Measurements from ENCODE around the gene CADM3.

The CADM3 gene

DNA sequence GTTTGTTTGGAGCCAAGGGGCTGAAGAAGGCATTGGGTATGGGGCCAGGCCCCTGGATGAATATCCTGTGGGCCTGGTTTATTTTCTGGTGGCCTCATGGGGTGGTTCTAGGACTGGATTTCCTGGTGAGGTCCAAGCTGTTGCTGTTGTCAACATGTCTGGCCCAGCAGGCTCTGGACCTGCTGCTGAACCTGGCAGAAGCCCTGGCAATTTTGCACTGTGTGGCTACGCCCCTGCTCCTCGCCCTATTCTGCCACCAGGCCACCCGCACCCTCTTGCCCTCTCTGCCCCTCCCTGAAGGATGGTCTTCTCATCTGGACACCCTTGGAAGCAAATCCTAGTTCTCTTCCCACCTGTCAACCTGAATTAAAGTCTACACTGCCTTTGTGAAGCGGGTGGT is 34.7 kb downstream of the CADM3 start:
- no peak for DNase-seq (ENCODE audit: low read depth, low spot score)

DNA sequence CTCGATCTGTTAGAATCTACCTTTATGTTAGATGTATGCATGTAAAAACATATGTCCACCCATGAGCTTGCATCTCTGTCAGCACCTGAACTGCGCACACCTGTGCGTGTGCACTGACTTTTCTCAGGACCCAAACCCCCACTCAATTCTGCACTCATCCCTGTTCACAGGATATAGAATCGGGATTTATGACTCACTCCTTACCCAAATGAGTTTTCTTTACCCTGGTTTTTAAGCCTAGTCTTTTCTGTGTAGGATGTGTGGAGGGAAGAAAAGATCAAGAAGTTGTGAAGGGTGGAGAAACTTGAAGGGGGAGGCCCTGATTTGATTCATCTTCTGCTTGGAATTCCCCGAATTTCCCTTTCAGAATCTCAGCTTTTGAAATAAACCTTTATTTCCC is 35.7 kb downstream of the CADM3 start:
- no peak for DNase-seq (ENCODE audit: low read depth, low spot score)

DNA sequence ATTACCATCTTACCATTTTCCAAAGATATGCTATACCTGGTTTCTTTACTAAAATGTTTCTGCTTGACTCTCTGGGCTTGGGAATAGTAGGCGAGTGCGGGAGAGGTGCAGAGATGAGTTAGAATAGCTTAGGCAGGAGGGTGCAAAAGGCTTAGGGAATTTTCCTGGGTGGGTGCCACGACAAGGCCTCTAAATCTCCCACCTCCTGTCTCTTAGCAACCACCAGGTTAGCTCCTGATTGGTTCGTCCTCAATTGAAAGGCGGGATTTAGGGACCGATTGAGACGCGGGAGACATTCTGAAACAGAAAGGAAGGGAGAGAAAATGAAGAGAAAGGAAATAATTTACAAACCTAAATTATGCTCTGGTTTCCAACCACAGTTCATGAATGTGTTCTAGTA is 36.4 kb downstream of the CADM3 start:
- DNase-seq (ENCODE audit: low read depth, low spot score): no peak

DNA sequence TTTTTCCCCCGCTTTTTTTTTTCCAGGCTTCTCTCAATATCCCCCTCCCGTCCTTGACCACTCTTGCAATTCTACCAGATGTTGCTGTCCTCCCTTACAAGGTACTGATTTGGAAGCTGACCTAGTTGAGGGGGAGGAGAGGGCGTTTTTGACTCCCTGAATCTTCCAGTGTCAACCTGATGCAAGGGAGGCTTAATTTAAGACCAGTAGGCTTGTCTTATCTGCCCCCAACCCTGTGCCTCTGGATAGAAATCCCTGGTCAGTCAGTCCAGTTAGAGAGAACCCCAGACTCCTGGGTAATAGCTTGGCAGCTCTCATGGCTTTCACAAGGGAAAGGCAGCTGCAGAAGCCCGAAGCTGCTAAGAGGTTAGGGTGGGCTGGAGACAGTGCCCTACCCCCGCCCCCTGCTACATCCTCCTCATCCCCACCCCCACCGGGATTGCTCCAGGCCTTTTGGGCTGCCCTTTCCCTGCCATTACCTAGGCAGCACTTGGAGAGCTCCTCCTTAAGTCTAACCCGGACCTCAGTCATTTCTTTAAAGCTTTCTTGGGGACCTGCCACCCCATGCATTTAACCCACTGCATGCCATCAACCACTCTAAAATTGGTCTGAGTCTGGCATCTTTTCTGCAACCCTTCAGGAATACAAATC is 36.9 kb downstream of the CADM3 start:
- DNase-seq (ENCODE audit: low read depth, low spot score): no peak

DNA sequence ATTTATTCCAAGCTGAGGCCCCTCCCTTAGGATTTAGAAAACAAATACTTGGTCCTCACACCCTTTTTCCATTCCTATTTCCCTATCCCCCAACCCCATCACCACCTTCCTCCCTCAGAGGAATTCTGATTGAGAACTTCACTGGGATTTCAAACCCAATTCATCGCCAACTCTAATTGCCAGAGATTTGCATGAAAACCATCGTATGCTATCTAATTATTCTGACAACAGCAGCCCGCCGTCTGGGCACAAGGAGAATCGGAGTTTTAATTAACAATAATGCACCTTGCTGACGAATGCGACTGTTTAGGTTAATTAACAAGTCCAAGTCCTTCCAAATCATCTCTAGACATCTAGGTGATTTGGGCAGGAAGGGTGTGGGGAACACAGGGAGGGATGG is 37.6 kb downstream of the CADM3 start:
- no peak for DNase-seq (ENCODE audit: low read depth, low spot score)

DNA sequence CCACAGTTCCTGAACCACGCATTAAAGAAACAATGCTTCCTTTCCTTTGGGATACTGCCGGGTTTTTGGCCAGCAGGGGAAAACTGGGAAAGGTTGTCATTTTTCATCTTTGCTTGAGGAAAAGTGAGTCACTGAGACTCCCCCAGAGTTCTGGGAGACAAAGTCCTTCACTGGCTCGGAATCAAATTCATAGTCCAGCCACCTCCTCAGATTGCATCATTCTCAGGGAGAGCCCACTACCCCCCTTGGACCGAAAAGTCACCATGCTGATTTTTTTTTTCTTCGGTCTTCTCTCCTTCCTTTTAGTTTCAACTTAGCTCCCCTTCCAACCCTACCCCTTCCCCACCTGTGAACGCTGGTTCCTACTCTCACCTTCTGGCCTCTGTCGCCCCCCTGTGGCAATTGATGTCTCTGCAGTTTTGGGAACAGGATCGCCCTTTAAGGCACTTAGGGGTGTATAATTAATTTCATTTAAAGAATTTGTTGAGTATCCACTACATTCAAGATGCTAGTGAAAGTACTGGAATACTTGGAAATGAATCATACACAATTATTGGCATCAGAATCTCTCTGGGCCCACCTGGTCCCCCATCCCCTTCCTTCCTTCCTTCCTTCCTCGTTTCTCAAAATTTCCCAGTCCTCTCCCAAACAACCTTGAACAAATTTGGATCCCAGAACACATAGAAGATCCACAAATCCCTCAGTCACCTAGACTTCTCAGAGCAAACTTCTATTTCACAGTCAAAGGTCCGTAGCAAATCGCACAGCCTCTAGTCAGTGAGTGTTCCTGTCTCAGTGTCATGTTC is 40.1 kb downstream of the CADM3 start:
- DNase-seq (ENCODE audit: low read depth, low spot score): no peak

DNA sequence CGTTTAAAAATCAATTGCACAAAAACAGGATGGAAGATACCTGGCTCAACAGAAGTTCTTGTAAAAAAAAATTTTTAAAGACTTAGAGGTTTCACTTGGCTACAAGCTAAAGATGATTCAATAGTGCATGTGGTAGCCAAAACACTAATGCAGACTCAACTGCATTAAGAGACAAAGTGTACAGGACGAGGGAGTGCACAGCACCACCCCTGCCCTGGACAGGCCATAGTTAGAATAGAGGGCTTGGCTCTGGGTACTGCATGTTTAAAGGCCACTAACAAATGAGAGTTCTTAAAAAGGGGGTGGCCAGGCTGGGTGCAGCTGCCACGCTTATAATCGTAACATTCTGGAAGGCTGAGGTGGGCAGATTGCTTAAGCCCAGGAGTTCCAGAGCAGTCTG is 41.2 kb downstream of the CADM3 start:
- DNase-seq (ENCODE audit: low read depth, low spot score): no peak

DNA sequence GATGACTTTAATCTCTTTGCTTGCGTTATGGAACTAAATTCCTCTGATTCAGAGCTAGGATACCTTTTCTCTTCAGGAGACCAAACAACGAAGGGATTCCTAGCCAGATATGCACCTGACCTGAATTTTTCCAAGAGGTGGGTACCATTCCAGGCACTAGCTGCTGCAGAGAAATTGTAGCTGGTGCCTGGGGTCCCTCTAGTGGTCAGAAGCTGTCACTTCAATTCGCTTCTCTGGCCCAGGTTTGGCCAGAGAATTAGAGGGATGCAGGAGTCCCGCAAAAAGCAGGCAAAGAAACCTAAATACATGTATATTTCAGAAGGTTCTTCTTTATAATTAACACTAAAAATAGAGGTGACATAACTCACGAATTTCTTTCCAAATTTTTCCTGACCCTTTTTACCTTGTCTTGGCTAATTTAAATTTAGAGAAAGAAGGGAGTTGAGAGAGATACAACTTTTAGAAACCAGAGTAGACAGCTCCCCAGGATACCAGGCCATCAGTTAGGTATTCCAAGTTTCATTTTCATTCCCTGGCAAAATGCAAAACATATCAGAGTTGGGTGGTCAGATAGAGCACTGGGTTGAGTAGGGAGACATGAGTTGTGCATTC is 42.8 kb downstream of the CADM3 start:
- no peak for DNase-seq (ENCODE audit: low read depth, low spot score)

DNA sequence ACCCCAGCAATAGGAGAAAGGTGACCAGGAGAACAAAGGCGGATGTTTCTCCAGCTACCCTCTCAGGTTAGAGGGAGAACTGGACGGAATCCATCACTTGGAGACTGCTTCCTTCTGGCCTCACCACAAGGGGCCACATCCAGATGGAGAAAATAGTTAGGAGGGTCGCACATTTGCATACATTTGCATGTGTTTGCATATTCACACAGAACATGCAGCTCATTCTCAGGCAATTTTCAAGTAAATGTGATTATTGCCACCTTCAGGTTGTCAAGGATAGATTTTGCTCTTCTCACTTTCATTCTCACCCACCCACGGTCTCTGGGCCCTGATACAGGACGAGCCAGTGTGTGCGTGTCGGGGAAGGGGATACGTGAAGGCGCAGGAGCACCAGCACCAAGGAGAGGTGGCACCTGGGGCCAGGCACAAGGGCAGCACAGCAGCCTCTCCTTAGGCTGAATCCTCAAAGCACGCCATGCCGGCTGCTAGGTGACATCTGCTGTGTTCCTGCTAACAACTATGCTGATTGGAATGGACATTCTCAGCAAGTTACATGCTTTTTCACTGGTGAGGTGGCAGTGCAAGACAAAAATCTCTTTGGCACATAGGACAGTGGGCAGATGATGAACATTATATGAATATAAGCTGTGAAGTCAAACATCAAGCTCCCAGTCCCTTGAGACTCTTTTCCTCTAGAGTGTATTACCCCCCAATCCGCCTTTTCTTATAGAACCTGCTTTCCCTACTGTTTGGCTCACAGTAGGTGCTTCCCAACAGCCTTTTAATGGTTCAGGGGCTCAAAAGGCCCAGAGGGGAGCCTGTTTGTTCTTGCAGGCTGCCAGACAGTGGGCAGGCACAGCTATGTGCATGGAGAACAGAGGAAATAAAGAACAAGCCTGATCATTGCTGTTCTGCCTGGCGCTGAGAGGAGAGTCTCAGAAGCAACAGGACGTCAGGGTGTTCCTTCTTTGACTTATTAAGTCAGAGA is 47.5 kb downstream of the CADM3 start:
- DNase-seq (ENCODE audit: low read depth, low spot score): no peak

DNA sequence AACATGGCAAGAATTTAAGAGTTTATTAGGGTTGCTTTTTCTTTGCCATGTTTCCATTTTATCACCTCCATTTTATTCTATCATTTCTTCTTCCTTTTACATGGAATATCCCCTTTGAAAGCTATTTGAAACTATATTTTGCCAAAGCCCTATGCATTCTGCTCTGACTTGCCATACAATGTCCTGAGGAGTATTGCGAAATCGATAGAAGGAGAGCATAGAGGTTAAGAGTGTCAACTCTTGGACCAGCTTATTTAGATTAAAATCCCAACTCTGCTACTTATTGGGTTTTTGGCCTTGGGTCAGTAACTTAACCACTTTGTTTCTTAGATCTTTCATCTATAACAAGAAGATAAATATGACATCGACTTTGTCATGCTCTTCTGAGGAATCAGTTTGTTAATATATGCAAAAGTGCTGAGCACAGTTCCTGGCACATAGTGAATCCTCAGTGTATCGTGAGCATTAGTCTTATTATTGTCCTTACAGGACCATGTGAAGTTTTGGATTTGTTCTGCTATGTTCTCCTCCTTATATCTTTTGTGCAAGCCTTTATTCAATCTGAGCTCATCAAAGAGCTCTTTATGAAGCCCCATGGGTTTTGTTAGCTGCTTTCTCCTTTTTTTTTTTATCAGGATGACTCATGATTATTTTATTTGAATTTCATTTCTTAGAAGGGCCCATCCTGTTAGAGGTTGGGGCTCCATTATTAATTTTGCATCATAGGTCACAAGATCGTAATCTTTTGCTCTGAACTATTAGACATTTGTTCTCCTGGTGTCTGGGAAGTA is 50.9 kb downstream of the CADM3 start:
- DNase-seq (ENCODE audit: low read depth, low spot score): no peak

DNA sequence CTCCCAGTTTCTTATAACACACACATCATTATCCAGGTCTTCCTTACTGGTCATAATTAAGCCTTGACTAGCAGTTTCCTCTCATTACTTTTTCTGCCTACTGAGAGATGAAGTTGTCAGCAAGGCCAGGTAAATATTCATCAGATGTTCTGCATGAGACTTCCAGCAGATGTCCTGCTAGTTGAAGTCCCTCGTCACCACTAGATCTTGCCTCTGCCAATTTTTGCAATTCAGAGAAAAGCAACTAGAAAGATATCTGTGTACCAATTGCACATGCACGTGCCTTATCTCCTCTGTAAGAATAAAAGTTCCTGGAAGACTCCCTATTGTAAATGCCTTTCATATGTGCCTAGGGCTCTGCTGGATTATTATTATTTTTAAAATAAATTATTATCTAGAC is 51.6 kb downstream of the CADM3 start:
- no peak for DNase-seq (ENCODE audit: low read depth, low spot score)

DNA sequence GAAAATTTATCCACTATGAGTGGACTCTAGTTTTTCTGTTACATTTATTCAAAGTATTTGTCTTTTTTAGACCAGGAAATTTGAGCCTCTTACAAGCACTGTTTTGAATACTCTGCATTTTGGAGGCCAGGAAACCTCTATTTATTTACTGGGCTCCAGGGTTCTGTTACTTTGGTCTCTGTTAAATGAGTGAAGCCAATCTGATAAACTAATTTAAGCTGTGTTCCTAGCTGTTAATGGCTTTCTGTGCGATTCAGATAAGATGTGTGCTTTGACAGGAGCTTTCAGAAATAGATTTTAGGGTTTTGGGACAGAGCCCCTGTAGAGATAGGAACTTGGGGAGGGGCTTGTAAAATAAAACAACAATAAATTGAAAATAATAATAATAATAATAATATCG is 57.1 kb downstream of the CADM3 start:
- no peak for DNase-seq (ENCODE audit: low read depth, low spot score)

DNA sequence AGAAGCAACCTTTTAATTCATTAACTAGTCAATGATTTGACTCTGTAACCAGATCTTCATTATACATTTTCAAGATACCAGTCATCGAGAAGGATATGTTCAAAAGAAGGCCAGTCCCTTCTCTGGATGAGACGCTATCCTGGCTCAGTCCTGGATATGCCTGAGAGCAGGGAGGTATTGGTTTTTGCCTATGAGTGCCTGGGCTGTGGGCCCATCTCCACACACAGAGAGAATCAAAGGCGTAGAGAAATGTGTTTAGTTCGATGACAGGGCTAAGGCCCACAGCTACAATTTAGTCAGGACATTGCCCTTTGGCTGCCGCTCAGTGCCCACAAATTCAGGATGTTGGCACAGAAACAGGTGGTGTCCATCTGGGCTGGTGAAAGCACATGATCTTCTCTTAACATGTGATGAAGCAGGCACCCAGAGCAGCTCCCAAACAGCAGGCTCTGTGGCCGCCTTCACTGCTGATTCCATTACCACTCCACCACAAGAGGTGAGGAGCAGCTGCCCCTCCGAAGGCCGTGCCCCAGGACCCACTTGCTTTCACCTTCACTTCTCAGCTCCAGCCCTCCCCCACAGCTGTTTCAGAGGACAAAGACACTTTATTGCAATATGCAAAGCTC is 58.0 kb downstream of the CADM3 start:
- no peak for DNase-seq (ENCODE audit: low read depth, low spot score)

DNA sequence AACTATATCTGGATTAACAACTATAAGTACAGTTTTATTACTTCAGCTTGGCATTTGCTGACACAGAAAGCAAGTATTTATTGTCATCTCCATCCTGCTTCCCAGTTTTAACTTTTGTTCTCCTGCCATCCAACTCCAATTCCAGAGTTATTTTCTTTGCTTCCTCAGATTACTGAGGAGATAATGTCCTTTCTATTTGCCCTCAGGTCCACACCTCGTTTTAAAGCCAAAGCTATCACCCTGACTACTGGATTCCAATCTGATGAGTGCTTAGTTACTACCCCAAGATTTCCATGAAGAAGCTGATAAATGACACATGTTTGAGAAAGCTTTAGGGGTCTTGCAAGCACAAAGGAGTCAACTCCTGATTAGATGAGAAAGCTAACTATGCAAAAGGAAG is 58.5 kb downstream of the CADM3 start:
- no peak for DNase-seq (ENCODE audit: low read depth, low spot score)

DNA sequence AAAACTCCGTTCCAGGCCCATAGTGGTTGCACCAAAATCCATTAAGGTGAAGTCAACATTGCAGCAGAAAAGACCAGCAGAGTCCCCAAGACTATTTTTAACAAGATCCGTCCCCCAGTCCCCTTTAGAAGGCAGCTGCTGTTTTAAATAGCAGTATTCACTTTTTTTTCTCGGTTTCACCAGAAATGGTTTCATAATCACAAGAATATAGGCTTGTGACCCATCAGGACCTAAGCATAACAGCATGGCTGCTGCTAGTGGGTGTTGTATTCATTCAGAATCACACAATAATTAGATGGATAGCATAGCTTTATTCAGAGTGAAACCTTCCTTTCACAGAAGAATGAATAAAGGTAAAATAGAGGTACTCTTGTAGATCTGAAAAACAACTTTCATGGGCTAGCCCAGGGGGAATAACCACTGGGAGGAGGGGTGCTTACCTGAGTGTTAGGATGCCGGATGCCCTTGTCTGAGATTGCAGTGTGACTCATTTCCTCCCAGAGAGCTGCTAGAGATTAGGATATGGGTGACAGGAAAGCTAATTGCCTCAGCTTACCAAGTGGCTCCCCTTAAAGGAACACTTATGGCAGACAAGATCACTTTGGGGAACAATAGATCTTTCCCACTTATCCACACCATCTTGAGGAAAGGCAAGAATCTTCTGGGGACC is 68.3 kb downstream of the CADM3 start:
- no peak for DNase-seq (ENCODE audit: low read depth, low spot score)

DNA sequence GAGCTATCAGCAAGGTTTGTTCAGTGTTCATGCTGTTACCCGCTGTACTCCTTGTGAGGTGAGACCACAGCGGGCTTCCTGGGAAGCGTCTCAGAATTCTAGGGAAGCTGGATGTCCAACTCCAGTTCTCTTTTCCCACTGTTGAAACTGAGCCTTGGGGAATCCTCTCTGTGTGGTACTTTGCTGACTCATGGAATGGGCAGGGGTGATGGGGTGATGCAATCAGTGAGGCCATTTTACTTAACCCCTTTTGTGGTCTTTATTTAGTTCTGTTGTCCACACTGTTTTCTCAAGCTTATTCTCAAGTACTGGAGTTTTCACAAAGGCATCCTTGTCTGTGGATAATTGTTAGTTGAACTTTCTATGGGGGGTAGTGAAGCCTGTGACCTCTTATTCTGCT is 75.9 kb downstream of the CADM3 start:
- DNase-seq (ENCODE audit: low read depth, low spot score): no peak

DNA sequence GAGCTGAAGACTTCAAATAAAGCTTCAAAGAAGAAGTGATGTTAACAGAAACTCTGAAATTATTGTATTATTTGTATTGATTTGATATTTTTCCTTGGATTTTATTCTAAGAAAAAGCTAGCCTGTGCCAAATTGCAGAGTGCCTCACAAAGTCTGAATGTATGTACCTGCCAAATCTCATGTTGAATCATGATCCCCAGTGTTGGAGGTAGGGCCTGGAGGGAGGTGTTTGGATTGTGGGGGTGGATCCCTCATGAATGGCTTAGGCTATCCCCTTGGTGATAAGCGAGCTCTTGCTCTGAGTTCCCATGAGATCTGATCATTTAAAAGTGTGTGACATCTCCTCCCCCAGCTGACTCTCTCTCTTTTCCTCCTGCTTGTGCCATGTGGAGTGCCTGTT is 76.9 kb downstream of the CADM3 start:
- no peak for DNase-seq (ENCODE audit: low read depth, low spot score)

DNA sequence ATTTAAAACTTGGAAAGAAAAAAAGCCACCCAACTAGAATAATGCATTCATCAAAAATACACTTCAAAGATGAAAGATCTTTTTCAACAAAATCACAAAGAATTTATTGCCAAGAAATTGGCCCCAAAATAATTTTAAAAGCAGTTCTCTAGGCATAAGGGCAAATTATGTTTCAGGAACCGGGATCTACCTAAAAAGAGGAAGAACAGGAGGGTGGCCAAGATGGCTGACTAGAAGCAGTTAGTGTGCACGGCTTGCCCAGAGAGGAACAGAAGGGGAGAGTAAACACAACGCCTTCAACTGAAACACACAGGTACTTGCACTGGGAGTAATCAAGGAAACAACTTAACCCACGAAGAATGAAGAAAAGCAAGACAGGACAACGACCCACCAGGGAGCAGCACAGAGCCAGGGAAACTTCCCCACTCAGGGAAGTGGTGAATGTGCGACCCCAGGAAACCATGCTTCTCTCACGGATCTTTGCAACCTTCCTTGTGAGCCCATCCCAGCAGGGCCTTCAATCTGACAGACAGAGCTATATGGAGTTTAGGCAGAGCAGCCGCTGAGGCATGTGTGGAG is 79.3 kb downstream of the CADM3 start:
- peak; percentile 28 for DNase-seq (ENCODE audit: low read depth, low spot score)

Measured in iPS DF 19.7 (cell line).